Spleen (tissue), 7 donors: ENCODE results near the gene SLC25A34.

Experiments
- CTCF ChIP-seq, 11 experiments: fragments of 200-600 bp in 7 of 11; fragments of 450-650 bp in 4 of 11; sonication (generic) in 4 of 11; IDR thresholded peaks in 8 of 11; conservative IDR thresholded peaks in 3 of 11; 1 replicate in 7 of 11; 2 replicates in 4 of 11; pipeline versions ENCODE4 v1.4.0 to v1.8.0; 2016 to 2021; ENCODE audit warnings: antibody characterized with exemption in 11 of 11, inconsistent platforms in 4 of 11, mild to moderate bottlenecking in 1 of 11
- POLR2A ChIP-seq, 3 donors: fragments of 450-650 bp; IDR thresholded peaks; one replicate each; pipeline ENCODE4 v1.5.1; 2017; ENCODE audit warnings: antibody characterized with exemption in 3 of 3, mild to moderate bottlenecking in 1 of 3
- POLR2AphosphoS5 ChIP-seq, 3 donors: sonication (generic); formaldehyde crosslinking; IDR thresholded peaks; one replicate each; pipeline ENCODE4 v1.5.1; 2017; ENCODE audit warnings: antibody characterized with exemption in 3 of 3
- donor health status: DM: no; HTN: no; CAD: no; lungs with moderate emphysema.
- donor health status: DM: no; HTN: no; CAD: no.
- donor health status: DM: no; HTN: no; CAD: no.

GRCh38 chr1:15749399-15750291 is 13.6 kb downstream of the SLC25A34 start:
- TF ChIP-seq CTCF (IDR thresholded peaks at IDR 0.05 in 8 of 11, conservative IDR thresholded peaks at IDR 0.05 in 3 of 11) (no peak), POLR2A (IDR thresholded peaks at IDR 0.05) (no peak), POLR2AphosphoS5 (IDR thresholded peaks at IDR 0.05) (peak; percentile 54 to 70 (median 54))
